HG02943 (cell line): ENCODE data around the gene TAF4.
"Not testable (repeated sequence)": the region's sequence is repeated elsewhere in the genome, so short reads cannot be mapped to it uniquely, and the experiment has no call there.

Experiments used
- ATAC-seq: cut with Tn5 transposase; IDR thresholded peaks from one replicate; pipeline ENCODE4 v1.9.1; 2021; ENCODE audit warnings: mild to moderate bottlenecking, low read depth, moderate library complexity; ENCODE audit not compliant: unreplicated experiment

The TAF4 gene

DNA sequence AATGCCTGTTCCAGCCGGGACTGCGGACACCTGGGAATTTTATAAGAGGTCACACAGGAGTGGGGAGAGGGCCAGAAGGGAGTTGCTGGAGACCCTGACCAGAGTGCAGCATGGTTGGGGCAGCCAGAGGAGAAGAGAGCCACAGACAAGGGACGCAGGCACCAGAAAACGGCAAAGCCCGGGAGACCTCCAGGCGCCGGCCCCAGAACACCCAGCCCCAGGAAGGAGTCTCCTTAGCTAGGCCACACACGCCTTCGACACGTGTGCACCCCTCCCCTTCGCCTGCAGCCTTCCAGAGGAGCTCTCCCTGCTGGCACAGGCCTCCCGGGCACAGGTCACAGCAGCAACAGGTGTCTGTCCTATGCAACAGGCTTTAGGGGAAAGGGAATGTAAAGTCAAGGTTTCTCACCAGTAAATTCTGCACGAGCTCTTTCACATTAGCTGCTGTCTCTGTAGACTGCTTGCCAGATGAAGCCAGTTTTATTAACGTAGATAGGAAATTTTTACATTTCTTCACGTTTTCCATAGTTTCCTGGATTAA is 57.0 kb downstream of the TAF4 start:
- no peak for ATAC-seq

DNA sequence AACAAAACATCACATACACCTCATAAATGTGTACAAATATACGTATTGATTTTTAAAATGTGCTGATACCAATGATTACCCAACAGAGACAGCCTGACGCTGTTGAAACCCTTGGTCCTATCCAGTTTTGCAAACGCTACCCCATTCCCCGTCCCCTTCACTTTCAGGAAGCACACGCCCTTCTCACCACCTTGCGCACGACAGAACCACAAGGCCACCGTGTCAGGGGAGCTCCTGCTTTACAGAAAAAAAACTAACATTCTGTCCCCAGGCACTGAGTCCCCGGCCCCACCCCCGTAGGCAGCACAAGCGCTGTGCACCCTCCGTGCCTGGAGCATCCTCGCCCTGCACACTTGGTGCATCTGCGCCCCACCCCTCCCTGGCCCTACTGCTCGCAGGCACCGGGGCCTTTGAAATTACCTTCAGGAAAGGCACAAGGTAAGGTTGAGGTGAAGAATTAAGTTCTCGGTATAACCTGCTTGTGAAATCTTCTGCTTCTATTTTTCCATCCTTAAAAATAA is 58.5 kb downstream of the TAF4 start:
- no peak for ATAC-seq

DNA sequence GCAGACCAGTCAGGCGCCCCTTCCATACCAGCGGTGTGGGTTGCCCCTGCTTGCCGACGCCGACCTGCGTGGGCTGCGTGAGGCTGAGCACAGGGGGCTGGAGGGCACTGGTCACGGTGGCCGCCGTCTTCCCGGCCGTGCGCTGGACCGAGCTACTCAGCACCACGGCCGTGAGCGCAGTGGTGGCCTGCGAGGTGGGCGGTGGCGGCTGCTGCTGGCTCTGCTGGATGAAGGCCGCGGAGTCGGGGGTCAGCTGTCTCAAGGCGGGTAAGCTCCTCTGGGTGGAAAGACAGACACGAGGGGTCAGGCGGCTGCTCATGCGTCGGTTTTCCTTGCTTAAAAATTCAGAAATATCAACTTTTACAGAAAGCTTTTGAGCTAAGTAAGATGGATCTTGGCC is 59.2 kb downstream of the TAF4 start:
- no peak for ATAC-seq

DNA sequence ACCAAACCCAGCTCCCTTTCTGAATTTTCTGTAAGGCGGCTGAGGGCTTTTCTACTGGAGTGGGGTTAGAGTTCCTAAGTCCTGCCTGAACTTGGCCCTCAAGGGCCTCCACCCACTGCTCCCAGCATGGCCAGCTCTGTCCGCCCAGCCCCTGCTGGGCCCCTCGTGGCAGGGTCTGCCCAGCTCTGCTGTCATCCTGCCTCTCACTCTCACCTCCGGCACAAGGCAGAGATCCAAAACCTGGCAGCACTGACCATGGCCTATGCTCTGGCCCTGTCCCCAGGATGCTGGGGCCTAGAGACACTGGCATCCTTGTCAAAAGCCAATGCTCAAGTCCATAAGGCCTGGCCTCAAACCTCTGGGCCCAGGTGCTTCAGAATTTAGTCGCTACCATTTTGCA is 61.1 kb downstream of the TAF4 start:
- no peak for ATAC-seq

DNA sequence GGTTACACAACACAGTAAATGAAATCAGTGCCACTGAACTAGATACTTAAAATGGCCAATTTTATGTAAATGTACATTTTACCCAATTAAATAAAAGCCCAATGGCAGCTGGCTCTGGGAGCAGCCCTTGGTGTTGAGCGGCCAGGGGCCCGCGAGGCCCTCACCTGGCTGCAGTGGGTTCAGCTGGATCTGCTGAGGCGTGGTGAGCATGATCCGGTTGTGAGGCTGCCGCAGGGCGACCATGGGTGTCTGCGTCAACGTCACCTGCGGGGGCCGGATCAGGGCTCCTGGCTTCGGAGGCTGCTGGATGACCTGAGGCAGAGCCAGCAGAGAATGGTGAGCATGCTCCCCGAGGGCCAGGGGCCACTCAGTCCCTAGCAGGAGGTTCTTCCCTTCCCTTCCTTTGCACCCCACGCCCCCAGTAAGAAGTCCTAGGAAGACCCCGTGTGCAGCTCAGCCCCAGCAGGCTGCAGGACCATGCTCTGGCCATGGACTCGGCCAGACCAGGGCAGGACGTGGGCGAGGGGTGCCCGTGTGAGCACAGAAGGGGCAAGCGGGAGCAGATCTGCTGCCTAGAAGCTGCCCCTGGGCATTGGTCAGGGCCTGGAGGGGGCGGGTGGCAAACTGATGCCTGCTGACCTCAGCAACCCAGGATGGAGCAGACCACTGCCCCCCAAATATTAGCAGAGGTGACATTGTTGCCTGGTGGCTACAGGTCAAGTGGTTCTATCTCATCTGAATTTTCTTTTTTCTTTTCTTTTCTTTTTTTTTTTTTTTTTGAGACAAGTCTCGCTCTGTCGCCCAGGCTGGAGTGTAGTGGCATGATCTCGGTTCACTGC is 61.9 kb downstream of the TAF4 start:
- ATAC-seq = no peak

DNA sequence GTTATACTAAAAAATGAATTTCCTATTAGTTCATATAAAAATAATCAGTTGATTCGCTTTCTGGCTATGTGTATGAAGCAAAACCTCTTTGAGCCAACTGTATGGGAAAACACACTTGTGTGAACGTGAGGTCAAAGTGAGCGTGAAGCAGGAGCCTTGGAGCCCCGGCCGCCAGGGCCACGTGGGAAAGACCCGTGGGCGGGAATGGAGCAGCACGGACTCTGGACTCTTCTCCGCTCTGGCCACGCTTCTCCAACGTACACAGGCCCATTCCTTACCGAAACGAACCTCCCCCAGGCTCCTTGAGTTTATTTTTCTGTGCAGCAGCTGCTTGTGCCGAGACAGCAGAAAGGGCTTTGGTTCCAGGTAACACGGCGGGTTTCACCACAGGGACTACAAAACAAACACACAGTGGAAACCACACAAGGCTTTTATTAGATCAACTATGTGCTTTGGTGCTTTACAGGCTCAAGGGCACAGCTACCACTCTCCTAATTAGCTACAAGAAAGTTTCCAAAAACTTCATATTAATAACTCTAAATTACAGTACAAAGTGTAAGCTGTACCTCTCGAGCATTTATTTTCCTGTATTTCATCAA is 62.7 kb downstream of the TAF4 start:
- ATAC-seq = no peak

DNA sequence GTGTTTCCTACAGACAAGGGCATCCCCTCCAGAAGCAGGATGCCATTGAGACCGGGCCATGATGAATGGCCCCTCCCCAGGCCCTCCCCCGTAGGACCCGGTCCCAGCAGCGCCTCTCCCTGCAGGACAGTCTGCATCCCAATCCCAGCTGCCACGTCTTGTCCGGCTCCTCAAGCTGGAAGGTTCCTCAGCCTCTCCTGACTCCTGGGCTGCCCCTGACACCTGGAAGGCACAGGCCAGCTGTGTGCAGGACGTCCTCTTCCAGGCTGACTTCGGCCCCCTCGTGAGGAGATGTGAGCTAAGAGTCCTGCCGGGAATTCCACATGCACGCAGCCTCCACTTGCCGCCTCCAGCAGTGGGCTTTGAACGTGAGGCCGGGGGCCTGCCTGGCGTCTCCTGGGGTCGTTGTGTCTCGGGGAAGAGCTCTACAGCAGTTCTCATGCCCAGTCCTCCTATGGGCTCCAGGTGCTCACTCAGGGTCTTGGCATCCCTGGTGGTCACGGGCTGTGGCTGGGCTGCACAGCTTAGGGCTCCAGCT is 64.4 kb downstream of the TAF4 start:
- ATAC-seq = no peak

DNA sequence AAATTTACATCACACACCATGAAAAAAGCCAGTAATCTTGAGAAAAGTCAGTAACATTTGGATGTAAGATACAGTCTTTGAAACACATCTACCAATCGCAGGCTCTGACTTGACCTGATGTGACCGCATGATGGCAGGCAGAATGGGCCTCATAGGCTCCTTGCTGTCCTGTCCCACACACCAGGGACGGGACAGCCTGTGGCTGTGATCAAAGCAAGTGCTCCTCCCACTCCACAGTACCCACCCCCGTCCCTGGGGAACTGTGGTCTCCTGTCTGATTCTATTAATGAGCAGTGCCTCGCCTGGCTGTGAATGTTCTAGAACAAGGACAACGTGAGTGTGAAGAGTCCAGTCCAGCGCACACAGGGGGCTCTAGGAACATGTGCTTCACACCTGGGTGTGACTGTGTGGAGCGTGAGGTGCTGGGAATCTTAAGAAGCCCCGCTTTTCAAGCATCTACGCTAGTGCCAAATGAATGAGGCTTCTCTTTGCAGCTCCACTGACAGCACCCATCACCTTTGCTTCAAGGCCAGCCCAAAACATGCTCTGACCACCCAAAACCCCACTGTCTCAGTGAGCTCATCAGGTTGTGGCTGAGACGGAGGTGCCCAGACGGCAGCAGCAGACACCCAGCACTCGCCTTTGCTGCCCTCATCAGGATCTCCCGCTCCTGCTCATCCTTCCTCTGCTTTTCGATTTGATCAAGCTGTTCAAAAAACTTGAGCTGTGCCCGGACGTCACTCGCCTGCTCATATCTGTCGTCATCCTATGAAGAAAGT is 67.1 kb downstream of the TAF4 start:
- no peak for ATAC-seq

DNA sequence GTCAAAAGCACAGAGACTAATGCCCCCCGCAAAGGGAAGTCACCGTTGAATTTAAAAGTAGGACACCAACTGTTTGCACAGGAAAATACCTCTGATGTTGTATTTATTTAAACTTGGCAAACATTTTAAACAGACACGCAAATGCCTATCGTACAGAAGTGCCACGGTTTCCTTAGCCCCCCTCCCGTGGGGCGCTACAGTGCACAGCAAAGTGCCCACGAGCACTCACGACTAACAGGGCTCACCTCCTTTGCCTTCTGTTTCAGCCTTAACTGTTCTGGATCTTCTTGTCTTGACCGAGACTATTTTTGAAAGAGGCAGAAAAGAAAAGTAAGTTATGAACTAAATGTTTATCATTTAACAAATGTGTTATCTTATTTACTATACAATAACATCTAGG is 67.8 kb downstream of the TAF4 start:
- ATAC-seq = no peak

DNA sequence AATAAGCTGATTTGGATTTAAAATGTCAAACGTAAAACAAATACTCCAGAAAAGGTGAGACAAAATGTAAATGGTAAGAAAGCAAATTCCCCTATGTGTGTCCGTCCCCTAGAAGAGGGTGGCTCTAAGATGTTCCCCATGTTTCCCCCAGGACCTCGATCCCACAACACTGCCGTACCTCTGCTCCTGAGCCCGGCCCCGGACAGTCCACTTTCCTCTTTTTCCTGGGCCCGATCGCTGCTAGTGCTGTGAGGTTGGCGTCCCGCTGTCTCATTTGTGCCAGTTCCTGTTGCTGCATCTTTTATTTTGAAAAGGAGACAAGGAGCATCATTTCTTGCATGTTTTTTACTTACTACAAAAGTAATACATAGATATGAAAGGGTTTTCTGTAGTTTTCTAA is 68.3 kb downstream of the TAF4 start:
- no peak for ATAC-seq

DNA sequence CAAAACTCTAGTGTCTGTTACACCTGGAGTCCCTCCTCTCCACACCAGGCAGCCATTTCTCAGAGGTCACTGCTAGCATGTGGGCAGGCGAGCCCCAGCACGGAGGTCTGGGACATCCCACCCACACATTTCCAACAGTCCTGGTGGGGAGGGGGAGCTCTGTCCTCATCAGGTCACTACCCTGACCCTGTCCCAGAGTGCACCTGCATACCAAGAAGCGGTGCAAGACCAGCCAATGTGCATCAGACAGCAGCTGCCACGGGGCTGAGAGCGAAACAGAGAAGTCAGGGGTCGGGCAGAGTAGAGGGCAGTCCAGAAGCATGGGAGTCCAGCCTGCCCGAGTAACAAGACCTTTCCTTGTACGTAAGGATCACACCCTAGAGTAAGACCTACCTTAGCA is 71.1 kb downstream of the TAF4 start:
- ATAC-seq = no peak

DNA sequence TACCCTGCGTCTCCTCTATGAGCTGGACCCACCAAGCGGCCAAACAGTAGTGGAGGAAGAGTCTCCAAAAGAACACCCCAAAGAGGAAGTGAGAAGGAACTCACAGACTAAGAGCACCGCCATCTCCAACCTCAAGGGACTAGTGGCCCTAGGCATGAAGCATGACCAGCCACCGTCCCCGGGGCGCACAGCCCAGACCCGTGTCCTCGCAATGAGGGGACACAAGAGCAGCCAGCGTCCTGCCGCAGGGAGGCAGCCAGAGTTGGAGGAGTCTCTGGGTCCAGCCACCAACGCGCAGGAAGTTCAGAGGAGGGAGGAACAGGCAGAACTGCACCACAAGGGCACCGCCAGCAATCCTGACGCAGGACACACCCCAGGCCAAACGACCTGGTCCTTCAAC is 72.6 kb downstream of the TAF4 start:
- no peak for ATAC-seq

DNA sequence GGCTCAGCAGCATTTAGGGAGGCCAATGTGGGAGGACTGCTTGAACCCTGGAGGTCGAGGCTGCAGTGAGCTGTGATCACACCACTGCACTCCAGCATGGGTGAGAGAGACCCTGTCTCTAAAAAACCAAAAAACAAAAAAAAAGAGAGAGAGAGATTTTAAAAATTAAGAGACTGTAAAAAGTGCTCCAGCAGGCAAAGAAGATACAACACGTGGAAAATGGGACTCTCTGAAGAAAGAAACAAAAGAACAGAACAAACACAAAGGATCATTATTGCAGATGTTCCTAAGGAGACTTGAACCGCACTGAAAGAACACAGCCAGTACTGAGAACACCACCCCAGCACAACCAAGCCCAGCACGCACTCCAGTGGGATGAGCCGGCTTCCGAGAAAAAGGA is 74.2 kb downstream of the TAF4 start:
- no peak for ATAC-seq

DNA sequence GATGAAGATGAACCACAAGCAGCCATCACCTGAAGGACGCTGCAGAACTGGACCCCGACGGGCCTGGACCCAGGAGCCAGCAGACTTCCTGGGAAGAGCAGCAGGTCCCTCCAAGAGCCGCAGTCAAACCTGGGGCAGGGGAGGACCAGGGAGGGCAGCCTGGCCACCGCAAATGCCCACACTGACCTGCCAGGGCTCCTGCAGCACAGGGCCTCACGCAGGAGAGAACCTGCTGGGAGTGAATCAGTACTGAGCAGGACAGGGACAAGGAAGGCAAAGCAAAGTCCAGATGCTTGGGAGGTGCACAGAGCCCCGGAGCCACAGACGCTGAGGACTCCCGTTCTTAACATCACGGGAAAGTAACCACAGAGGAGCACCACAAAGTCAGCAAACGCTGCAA is 75.2 kb downstream of the TAF4 start:
- ATAC-seq = no peak

DNA sequence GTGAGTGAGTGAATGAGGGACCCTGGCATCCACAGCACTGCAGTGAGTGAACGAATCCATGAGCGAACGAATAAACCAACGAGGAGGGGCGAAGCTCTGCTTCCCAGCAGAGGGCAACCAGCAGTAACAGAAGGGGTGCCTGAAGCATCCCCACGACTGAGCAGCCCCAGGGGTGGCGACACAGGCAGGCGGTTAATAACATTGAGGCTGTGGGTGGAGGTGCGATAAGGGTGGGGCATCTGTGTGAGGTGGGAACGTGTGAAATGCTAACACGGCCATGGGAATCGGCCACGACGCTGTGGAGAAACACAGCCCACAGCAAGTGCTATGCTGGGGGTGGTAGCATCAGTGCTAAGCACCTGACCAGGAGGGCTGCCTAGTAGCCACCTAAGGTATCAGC is 75.9 kb downstream of the TAF4 start:
- no peak for ATAC-seq

DNA sequence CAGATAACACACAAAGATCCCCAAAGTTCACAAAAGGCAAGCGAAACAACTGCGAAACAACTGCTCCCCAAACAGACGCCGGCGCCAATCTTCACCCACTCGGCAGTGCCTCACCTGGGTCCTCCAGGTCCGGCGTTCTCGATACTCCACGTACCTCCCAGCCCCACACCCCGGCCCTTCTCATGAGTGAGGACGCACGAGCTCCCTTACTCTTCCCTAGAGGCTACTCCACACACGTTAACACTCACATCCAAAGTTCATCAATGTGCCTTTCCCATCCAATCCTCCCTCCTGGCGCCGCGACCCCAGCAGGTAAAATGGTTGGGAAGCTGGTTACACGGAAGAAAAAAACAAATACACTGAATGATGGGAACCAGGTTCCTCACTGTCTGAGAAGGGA is 77.0 kb downstream of the TAF4 start:
- ATAC-seq = no peak

DNA sequence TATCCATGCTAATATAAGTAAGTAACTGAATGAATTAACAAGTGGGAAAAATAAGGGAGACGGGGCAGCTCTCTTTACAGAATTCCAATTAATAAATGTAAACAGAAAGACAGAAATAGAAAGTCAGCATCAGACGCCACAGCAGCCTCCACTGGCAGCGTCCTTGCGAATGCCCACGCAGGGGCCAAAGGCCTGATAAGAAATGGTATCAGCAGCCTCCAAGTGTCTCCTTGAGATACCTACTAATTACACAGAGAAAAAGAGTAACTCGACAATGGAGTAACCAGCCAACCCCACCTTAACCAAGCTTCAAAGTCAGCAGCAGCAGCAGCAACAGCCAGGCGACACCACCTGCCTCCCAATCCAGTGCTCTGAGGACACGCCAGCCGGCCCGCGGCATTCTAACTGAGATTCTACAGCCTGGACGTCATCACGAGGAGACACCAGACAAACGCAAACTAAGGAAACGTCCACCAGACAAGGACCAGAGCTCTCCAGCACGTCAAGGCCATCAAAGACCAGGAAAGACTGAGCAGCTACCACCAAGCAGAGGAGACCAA is 78.8 kb downstream of the TAF4 start:
- no peak for ATAC-seq

DNA sequence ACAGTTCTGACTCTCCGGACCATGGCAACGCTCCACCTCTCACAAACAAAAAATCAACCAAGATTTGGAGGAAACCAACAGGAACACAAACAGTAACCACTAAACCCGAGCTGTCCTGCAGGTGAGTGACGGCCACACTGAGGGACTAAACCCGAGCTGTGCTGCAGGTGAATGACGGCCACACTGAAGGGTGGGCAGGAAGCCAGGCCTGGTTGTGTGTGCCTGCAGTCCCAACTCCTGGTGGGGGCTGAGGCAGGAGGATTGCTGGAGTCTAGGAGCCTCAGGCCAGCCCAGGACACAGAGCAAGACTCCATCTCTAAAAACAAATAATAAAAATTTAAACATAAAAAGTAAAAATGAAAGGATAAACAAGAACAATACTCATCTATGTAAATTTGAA is 80.6 kb downstream of the TAF4 start:
- ATAC-seq = no peak

DNA sequence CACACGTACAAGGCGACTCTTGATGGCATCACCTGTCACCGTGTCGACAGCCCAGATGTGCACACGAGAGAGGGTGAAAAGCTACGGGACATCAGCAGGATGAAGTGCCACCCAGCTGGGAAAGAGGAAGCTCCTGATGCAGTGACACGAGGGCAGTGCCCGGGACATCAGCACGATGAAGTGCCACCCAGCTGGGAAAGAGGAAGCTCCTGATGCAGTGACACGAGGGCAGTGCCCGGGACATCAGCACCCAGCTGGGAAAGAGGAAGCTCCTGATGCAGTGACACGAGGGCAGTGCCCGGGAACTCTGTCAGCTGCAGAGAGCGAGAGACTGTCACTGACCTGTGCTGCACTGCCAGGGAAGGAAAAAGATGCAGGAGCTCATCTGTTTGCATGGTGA is 81.2 kb downstream of the TAF4 start:
- ATAC-seq = not testable (repeated sequence)

DNA sequence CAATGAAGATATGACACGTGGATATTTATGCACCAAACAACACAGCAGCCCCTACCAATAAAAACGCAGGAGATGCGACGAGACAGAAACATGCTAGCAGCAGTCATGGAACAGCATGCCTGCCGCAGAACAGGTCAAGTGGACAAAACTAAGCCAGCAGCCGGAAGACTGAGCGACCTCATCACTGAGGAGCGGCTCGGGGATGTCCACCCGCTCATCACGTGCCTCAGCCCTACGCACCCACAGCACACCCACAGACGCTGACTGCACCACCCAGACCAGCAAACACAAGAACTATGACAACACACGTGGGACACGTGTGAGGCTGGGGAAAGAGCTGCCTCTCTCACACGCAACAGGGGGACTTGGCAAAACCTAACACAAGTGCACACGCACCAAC is 81.7 kb downstream of the TAF4 start:
- no peak for ATAC-seq

DNA sequence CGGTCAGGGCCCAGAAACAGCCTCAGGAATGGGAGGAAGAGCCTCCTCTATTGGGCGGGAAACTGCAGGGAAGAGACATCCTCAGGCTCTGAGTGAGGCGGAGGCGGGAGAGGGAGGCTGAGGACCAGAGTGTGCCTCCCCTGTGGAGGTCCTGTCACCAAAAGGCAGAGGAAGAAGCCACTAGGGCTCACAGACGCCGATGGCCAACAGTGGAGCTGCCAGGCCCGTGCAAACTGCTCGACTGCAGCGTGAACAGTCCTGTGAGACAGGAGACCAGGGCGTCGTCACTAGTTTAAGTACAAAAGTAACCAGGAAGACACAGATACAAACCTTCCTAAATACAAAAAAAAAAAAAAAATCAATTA is 82.7 kb downstream of the TAF4 start:
- no peak for ATAC-seq
